ENCODE results near the gene NKD2. TPM values are rescaled to one million over a fixed set of nuclear protein-coding genes. Genes with fewer than 3 reads are reported as not detected.

Gene NKD2
- total RNA-seq, 2 experiments from 2014 or later, result 0.38 TPM

DNA sequence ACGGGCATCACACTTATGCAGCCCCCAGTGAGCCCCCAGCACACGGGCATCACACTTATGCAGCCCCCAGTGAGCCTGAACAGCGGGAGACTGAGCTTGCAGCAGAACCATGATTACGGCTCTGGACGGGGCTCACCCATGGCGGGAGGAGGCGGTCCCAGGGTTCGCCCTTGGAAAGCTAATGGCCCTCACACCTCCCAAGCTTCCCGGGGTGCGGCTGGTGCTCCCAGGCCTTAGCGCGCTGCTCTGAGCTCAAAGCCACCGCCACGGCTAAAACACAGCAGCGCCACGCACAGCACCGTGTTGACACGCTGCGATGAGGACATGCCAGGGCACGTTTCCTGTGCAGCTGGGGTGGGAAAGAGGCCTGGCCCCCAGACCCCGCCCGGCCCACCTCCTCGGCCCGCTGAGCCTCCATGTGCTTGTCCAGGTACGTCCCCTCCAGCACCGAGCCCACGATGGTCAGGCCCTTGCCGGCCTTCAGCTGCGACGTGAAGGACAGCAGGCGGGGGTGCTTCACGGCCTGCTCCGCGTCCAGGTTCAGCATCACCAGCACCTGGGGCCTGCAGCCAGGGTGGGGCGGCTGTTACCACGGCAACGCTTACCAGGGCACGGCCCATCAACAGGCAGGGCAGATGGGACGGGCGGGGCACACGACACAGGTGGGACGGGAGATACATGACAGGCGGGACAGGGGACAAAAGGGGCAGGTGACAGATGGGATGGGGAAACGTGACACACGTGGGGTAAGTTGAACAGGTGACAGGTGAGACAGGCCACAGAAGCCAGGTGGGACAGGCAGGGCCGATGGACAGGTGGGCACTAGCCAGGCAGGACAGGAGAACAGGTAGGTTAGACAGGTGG lies 64.9 kb downstream of the NKD2 start:
- BruUV-seq (replicated peaks), result no TSS peak
- ChIA-PET CTCF (ENCODE audit: unreplicated experiment) (no interaction called here), POLR2A (no interaction called here)
- H3K4me3 ChIP-seq (ENCODE audit: low read depth, low read length, poor library complexity, severe bottlenecking), result no peak overlapping the region
- H3K27ac ChIP-seq (ENCODE audit: low read depth, low read length, poor library complexity, severe bottlenecking), result no peak overlapping the region
- intact Hi-C loops (cut with micrococcal nuclease; ENCODE audit: unreplicated experiment), result no loop called here
- no peaks in the 10 kb centered on the region for H3K9me3 ChIP-seq (ENCODE audit: low read length)
- H4K20me1 ChIP-seq (ENCODE audit: insufficient read depth, low read length), result no peaks in the 10 kb centered on the region
- TF ChIP-seq EZH2phosphoT487 (IDR thresholded peaks at IDR 0.05; ENCODE audit: borderline replicate concordance, low read depth, low read length), result no peak
- TF ChIP-seq, protein P1, sequence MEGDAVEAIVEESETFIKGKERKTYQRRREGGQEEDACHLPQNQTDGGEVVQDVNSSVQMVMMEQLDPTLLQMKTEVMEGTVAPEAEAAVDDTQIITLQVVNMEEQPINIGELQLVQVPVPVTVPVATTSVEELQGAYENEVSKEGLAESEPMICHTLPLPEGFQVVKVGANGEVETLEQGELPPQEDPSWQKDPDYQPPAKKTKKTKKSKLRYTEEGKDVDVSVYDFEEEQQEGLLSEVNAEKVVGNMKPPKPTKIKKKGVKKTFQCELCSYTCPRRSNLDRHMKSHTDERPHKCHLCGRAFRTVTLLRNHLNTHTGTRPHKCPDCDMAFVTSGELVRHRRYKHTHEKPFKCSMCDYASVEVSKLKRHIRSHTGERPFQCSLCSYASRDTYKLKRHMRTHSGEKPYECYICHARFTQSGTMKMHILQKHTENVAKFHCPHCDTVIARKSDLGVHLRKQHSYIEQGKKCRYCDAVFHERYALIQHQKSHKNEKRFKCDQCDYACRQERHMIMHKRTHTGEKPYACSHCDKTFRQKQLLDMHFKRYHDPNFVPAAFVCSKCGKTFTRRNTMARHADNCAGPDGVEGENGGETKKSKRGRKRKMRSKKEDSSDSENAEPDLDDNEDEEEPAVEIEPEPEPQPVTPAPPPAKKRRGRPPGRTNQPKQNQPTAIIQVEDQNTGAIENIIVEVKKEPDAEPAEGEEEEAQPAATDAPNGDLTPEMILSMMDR (conservative IDR thresholded peaks at IDR 0.05; ENCODE audit: low read length), result no peak
- DNase-seq (ENCODE audit: low spot score), result no peak
- H3K4me1 ChIP-seq (ENCODE audit: insufficient read depth, low read length, poor library complexity, severe bottlenecking), result no peaks in the 10 kb centered on the region
- H3K79me2 ChIP-seq (ENCODE audit: insufficient read depth, low read depth, low read length), result no peaks in the 10 kb centered on the region
- no peaks in the 10 kb centered on the region for H3K36me3 ChIP-seq (ENCODE audit: insufficient read depth, low read length)
- no peak overlapping the region for H3K4me2 ChIP-seq (ENCODE audit: low read length)
- no peak overlapping the region for H2AFZ ChIP-seq (ENCODE audit: low read length)
- H3K9me2 ChIP-seq (ENCODE audit: insufficient read depth, low read length), result no peaks in the 10 kb centered on the region

DNA sequence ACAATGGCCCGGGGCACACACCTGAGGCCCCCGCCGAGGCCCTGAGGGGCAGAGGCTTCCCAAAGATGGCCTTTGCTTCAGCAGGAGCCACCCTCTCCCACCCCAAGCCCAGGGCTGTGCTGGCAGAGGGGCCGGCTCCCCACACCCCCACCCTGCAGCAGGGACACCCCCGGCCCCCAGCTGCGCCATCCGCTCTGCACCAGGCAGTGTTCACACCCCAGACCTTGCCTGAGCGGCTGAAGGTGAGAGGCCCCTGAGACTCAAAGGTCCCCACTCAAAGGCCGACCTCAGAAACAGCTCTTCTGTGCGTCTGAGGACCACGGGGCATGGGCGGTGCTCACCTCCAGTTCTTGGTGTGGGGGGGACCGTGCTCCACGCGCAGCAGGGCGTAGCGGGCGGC lies 65.6 kb downstream of the NKD2 start:
- Histone ChIP-seq H3K9me3 (ENCODE audit: low read length) (no peaks in the 10 kb centered on the region), H3K27ac (ENCODE audit: low read depth, low read length, poor library complexity, severe bottlenecking) (no peak overlapping the region), H3K9me2 (ENCODE audit: insufficient read depth, low read length) (no peaks in the 10 kb centered on the region), H3K4me2 (ENCODE audit: low read length) (no peak overlapping the region), H4K20me1 (ENCODE audit: insufficient read depth, low read length) (no peaks in the 10 kb centered on the region), H2AFZ (ENCODE audit: low read length) (no peak overlapping the region), H3K79me2 (ENCODE audit: insufficient read depth, low read depth, low read length) (no peaks in the 10 kb centered on the region), H3K4me1 (ENCODE audit: insufficient read depth, low read length, poor library complexity, severe bottlenecking) (no peaks in the 10 kb centered on the region), H3K36me3 (ENCODE audit: insufficient read depth, low read length) (no peaks in the 10 kb centered on the region), H3K4me3 (ENCODE audit: low read depth, low read length, poor library complexity, severe bottlenecking) (no peak overlapping the region)
- CTCF ChIA-PET (ENCODE audit: unreplicated experiment), result no interaction called here
- intact Hi-C loops (cut with micrococcal nuclease; ENCODE audit: unreplicated experiment), result no loop called here
- POLR2A ChIA-PET, result no interaction called here
- no TSS peak for BruUV-seq (replicated peaks)
- no peak for TF ChIP-seq EZH2phosphoT487 (IDR thresholded peaks at IDR 0.05; ENCODE audit: borderline replicate concordance, low read depth, low read length)
- TF ChIP-seq, protein P1 (conservative IDR thresholded peaks at IDR 0.05; ENCODE audit: low read length), result no peak
- no peak for DNase-seq (ENCODE audit: low spot score)

DNA sequence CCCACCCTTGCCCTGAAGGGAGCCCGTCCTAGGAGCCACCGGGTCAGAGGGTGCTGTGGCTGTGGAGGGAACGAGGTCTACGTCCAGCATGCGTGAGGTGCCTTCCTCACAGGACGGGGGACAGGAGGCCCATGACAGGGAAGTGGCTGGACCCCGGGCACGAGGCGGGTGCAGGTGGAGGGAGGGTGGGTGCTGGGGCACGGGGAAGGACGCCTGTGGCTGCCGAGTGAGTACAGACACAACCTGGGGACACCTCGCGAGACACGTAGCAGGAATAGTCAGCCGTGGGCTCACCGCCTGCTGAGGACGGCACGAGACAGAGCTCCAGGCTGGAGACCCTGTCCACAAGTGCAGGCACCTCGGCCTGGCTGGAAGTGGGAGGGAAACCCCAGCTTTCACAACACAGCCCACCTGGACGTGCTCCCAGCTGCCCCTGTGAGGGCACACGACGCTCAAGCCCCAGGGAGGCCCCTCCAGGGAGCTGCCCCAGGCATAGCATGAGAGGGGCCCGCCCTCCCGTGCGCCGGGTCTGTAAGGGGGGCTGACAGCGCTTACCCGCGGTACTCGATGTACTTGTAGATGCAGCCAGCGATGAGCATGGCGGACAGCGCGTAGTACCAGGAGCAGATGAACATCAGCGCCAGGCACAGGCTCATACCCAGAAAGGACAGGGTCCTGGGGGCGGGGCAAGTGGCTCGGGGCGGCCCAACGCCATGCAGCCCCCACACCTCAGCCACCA lies 66.4 kb downstream of the NKD2 start:
- Histone ChIP-seq H3K9me2 (ENCODE audit: insufficient read depth, low read length) (no peaks in the 10 kb centered on the region), H2AFZ (ENCODE audit: low read length) (no peak overlapping the region), H4K20me1 (ENCODE audit: insufficient read depth, low read length) (no peaks in the 10 kb centered on the region), H3K36me3 (ENCODE audit: insufficient read depth, low read length) (no peaks in the 10 kb centered on the region), H3K9me3 (ENCODE audit: low read length) (no peaks in the 10 kb centered on the region), H3K4me3 (ENCODE audit: low read depth, low read length, poor library complexity, severe bottlenecking) (no peak overlapping the region), H3K79me2 (ENCODE audit: insufficient read depth, low read depth, low read length) (no peaks in the 10 kb centered on the region), H3K4me2 (ENCODE audit: low read length) (no peak overlapping the region), H3K27ac (ENCODE audit: low read depth, low read length, poor library complexity, severe bottlenecking) (no peak overlapping the region), H3K4me1 (ENCODE audit: insufficient read depth, low read length, poor library complexity, severe bottlenecking) (no peaks in the 10 kb centered on the region)
- POLR2A ChIA-PET, result no interaction called here
- intact Hi-C loops (cut with micrococcal nuclease; ENCODE audit: unreplicated experiment), result no loop called here
- no peak for TF ChIP-seq EZH2phosphoT487 (IDR thresholded peaks at IDR 0.05; ENCODE audit: borderline replicate concordance, low read depth, low read length)
- TF ChIP-seq, protein P1 (conservative IDR thresholded peaks at IDR 0.05; ENCODE audit: low read length), result no peak
- no peak for DNase-seq (ENCODE audit: low spot score)
- BruUV-seq (replicated peaks), result no TSS peak
- CTCF ChIA-PET (ENCODE audit: unreplicated experiment), result no interaction called here

All from OCI-LY7 (cell line).